Tibial nerve (tissue), 4 donors: ENCODE data around the gene BATF. TPM values are rescaled to one million over a fixed set of nuclear protein-coding genes. Genes with fewer than 3 reads are reported as not detected.

Experiments
- DNase-seq, 2 donors: peaks; one replicate each; pipeline ENCODE4 v3.0.0-alpha.2; 2019; ENCODE audit warnings: low spot score in 2 of 2
- H3K27ac ChIP-seq, 4 donors: fragments of 200-600 bp; sonication (generic) in 3 of 4; one replicate each; pipeline ENCODE4 v1.5.1; 2017 to 2019; ENCODE audit warnings: mild to moderate bottlenecking in 1 of 4
- H3K27me3 ChIP-seq, 2 donors: fragments of 200-600 bp; sonication (generic) in 1 of 2; one replicate each; pipeline versions ENCODE4 v1.5.1 to v1.6.0; 2017 to 2019
- H3K36me3 ChIP-seq, 3 donors: fragments of 200-600 bp; sonication (generic); one replicate each; pipeline ENCODE4 v1.5.1; 2018 to 2019
- H3K4me1 ChIP-seq, 4 donors: fragments of 200-600 bp; sonication (generic) in 3 of 4; one replicate each; pipeline ENCODE4 v1.5.1; 2017 to 2019
- H3K4me3 ChIP-seq, 4 donors: fragments of 200-600 bp; sonication (generic) in 3 of 4; one replicate each; pipeline ENCODE4 v1.5.1; 2017 to 2019; ENCODE audit warnings: mild to moderate bottlenecking in 1 of 4, moderate library complexity in 1 of 4
- H3K9me3 ChIP-seq, 4 donors: fragments of 200-600 bp; sonication (generic) in 3 of 4; one replicate each; pipeline ENCODE4 v1.5.1; 2017 to 2019
- CTCF ChIP-seq, 5 experiments: fragments of 200-600 bp in 3 of 5; fragments of 450-650 bp in 2 of 5; sonication (generic) in 3 of 5; IDR thresholded peaks; one replicate each; pipeline ENCODE4 v1.5.1; 2016 to 2019; ENCODE audit warnings: antibody characterized with exemption in 5 of 5, mild to moderate bottlenecking in 3 of 5, moderate library complexity in 2 of 5
- EP300 ChIP-seq, 2 donors: sonication (generic); formaldehyde crosslinking; IDR thresholded peaks; one replicate each; pipeline ENCODE4 v1.6.1; 2017; ENCODE audit warnings: antibody characterized with exemption in 2 of 2, mild to moderate bottlenecking in 1 of 2
- POLR2A ChIP-seq, 2 donors: fragments of 450-650 bp; IDR thresholded peaks; one replicate each; pipeline ENCODE4 v1.6.1; 2017; ENCODE audit warnings: antibody characterized with exemption in 2 of 2, mild to moderate bottlenecking in 2 of 2, moderate library complexity in 2 of 2
- WGBS, 2 donors: methylation state at CpG; one replicate each; pipeline ENCODE4 v1.1.5; 2018; 5-methylcytosine and 5-hydroxymethylcytosine counted together
- total RNA-seq, 4 donors: library from RNA; depleted of rRNA; stranded (reverse); fragments of >200 nt; gene quantifications; one replicate each; pipeline ENCODE4 v1.1.0, GENCODE V29; 2016

BATF gene
- total RNA-seq, 4 donors from 2014 or later, result 3.8 to 11.1 (median 6.3) TPM; not detected in 1

- no peak for TF ChIP-seq CTCF (IDR thresholded peaks at IDR 0.05)
- TF ChIP-seq EP300 (IDR thresholded peaks at IDR 0.05), result no peak
- no peak for TF ChIP-seq POLR2A (IDR thresholded peaks at IDR 0.05)
- no peak overlapping the region for H3K27ac ChIP-seq
- H3K9me3 ChIP-seq, result no peaks in the 10 kb centered on the region
- H3K36me3 ChIP-seq, result no peaks in the 10 kb centered on the region
- 76 to 81% methylated on average over 4 of the region's 4 CpGs for WGBS, 2 donors
- DNase-seq, result no peak
- no peaks in the 10 kb centered on the region for H3K4me1 ChIP-seq
- peaks cover 0 to 16% of the 10 kb centered on the region in 2 donors for H3K27me3 ChIP-seq
- H3K4me3 ChIP-seq, result no peak overlapping the region
These were observed 44.1 kb downstream of the BATF start for GRCh38 chr14:75566321-75566720.

- Histone ChIP-seq H3K4me3 (no peak overlapping the region), H3K4me1 (no peaks in the 10 kb centered on the region), H3K9me3 (no peaks in the 10 kb centered on the region), H3K27ac (no peak overlapping the region), H3K27me3 (peaks cover 0 to 15% of the 10 kb centered on the region in 2 donors), H3K36me3 (no peaks in the 10 kb centered on the region)
- TF ChIP-seq CTCF (IDR thresholded peaks at IDR 0.05), result no peak
- no peak for TF ChIP-seq POLR2A (IDR thresholded peaks at IDR 0.05)
- TF ChIP-seq EP300 (IDR thresholded peaks at IDR 0.05), result no peak
- no peak for DNase-seq
- 77 to 80% methylated on average over 8 of the region's 8 CpGs for WGBS, 2 donors
These were observed 44.5 kb downstream of the BATF start for GRCh38 chr14:75566752-75567151.

DNA sequence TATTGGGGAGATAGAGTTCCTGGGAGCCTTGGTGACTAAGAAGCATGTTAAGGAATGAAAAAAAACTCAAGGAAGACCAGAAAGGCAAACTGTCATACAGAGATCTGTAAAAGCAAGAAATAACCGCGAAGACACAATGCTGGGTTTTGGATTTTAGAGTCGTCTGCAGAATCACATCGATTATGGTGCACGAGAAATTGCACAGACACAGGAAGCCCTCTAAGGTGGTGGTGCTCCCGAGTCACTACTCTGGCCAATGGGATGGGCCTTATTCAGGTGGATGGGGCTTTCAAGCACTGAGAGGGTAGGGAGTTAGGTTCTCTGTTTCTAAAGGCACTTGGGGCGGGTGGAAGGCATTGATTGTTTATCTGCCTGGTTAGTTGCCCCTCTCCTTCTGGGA lies 45.9 kb downstream of the BATF start:
- Histone ChIP-seq H3K36me3 (no peaks in the 10 kb centered on the region), H3K9me3 (no peaks in the 10 kb centered on the region), H3K4me1 (no peaks in the 10 kb centered on the region), H3K4me3 (no peak overlapping the region), H3K27me3 (peaks cover 0 to 11% of the 10 kb centered on the region in 2 donors), H3K27ac (no peak overlapping the region)
- WGBS, 2 donors, result 86 to 87% methylated on average over 7 of the region's 7 CpGs
- TF ChIP-seq EP300 (IDR thresholded peaks at IDR 0.05) (no peak), CTCF (IDR thresholded peaks at IDR 0.05) (no peak), POLR2A (IDR thresholded peaks at IDR 0.05) (no peak)
- no peak for DNase-seq

- 82 to 87% methylated on average over 6 of the region's 6 CpGs for WGBS, 2 donors
- TF ChIP-seq CTCF (IDR thresholded peaks at IDR 0.05), result no peak
- no peak for TF ChIP-seq POLR2A (IDR thresholded peaks at IDR 0.05)
- TF ChIP-seq EP300 (IDR thresholded peaks at IDR 0.05), result no peak
These were observed 46.5 kb downstream of the BATF start for GRCh38 chr14:75568791-75569190.

GRCh38 chr14:75570797-75571196 lies 48.5 kb downstream of the BATF start:
- H3K4me3 ChIP-seq, result no peak overlapping the region
- no peaks in the 10 kb centered on the region for H3K4me1 ChIP-seq
- H3K9me3 ChIP-seq, result no peaks in the 10 kb centered on the region
- no peaks in the 10 kb centered on the region for H3K36me3 ChIP-seq
- H3K27me3 ChIP-seq, result peaks cover 0 to 6% of the 10 kb centered on the region in 2 donors
- WGBS, 2 donors, result 46 to 50% methylated on average over 2 of the region's 2 CpGs
- TF ChIP-seq POLR2A (IDR thresholded peaks at IDR 0.05) (no peak), CTCF (IDR thresholded peaks at IDR 0.05) (no peak), EP300 (IDR thresholded peaks at IDR 0.05) (no peak)
- no peak for DNase-seq
- H3K27ac ChIP-seq, result no peak overlapping the region

More at GRCh38 chr14:75568791-75569190, 46.5 kb downstream of the BATF start:
- Histone ChIP-seq H3K36me3 (no peaks in the 10 kb centered on the region), H3K9me3 (no peaks in the 10 kb centered on the region), H3K27me3 (peaks cover 0 to 11% of the 10 kb centered on the region in 2 donors), H3K4me3 (no peak overlapping the region), H3K4me1 (no peaks in the 10 kb centered on the region), H3K27ac (no peak overlapping the region)
- no peak for DNase-seq
